Peyer's patch (tissue), 4 donors: ENCODE data around the gene BTF3.

Source experiments
- POLR2A ChIP-seq, 2 donors: fragments of 450-650 bp; IDR thresholded peaks; one replicate each; pipeline ENCODE4 v1.5.1; 2017; ENCODE audit warnings: antibody characterized with exemption in 2 of 2, mild to moderate bottlenecking in 2 of 2, moderate library complexity in 2 of 2
- TF ChIP-seq, protein P1 (sequence below), 6 experiments: fragments of 450-650 bp in 4 of 6; fragments of 200-600 bp in 2 of 6; sonication (generic) in 1 of 6; IDR thresholded peaks; one replicate each; pipeline ENCODE4 v1.5.1; 2017 to 2019; ENCODE audit warnings: antibody characterized with exemption in 6 of 6, mild to moderate bottlenecking in 3 of 6, moderate library complexity in 1 of 6

DNA sequence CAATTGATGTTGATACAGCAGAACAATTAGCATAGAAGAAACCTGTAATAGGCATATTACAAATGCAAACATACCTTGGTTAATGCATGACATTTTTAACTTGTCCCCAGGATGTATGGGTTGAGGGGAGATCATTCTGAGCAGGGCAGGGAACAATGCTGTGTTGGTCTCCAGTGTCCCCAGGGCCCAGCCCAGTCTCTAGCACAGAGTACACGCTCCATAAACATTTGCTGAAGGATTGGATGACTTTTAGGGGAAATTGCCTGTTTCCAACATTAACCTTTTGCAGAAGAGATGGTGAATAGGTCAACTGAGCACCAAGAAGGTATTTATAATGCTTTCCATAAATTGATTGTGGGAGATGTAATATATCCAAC lies 47.1 kb downstream of the BTF3 start:
- no peak for TF ChIP-seq POLR2A (IDR thresholded peaks at IDR 0.05)
- TF ChIP-seq, protein P1, sequence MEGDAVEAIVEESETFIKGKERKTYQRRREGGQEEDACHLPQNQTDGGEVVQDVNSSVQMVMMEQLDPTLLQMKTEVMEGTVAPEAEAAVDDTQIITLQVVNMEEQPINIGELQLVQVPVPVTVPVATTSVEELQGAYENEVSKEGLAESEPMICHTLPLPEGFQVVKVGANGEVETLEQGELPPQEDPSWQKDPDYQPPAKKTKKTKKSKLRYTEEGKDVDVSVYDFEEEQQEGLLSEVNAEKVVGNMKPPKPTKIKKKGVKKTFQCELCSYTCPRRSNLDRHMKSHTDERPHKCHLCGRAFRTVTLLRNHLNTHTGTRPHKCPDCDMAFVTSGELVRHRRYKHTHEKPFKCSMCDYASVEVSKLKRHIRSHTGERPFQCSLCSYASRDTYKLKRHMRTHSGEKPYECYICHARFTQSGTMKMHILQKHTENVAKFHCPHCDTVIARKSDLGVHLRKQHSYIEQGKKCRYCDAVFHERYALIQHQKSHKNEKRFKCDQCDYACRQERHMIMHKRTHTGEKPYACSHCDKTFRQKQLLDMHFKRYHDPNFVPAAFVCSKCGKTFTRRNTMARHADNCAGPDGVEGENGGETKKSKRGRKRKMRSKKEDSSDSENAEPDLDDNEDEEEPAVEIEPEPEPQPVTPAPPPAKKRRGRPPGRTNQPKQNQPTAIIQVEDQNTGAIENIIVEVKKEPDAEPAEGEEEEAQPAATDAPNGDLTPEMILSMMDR (IDR thresholded peaks at IDR 0.05): no peak
